HG02938 (cell line): ENCODE results near the gene SCFD2.
"Not testable (repeated sequence)": the region's sequence is repeated elsewhere in the genome, so short reads cannot be mapped to it uniquely, and the experiment has no call there.

ENCODE experiments used
- ATAC-seq: cut with Tn5 transposase; IDR thresholded peaks from one replicate; pipeline ENCODE4 v1.9.1; 2021; ENCODE audit warnings: mild to moderate bottlenecking, moderate library complexity; ENCODE audit not compliant: unreplicated experiment

SCFD2 gene

DNA sequence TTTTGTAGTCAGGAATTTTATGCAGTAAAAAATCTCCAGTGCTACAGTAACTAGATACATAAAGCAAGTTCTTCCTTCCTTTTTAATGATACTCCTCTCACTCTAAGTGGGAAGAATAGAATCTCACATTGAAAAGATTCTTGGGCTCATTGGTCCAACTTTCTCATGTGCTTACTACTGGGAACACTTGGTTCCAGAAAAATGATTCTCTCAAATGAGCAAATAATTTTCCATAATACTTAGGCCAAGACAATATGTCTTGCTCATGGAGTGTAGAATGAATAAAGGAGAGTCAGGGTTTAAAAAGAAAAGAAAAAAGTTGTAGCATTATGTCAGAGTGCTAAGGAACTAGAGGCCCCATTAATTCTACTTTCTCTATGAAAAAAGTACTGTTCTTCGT is 306.0 kb downstream of the SCFD2 start:
- peak; percentile 12 for ATAC-seq

DNA sequence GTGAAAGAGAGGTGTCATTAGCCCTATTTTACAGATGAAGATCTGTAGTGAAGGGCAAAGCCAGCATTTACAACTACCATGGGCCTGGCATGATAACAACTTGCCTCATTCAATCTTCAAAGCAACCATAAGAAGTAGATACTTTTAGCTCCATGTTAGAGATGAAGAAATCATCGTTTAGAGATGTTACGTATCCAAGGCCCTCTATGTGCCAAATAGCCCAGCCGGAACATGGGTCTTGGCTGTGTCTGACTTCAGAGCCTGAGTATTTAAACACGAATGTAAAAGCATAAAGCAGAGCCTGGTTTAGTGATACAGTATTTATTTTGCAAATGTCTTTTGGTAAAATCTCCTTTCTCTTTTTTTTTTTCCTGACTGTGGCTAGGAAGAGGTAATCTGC is 306.6 kb downstream of the SCFD2 start:
- no peak for ATAC-seq

DNA sequence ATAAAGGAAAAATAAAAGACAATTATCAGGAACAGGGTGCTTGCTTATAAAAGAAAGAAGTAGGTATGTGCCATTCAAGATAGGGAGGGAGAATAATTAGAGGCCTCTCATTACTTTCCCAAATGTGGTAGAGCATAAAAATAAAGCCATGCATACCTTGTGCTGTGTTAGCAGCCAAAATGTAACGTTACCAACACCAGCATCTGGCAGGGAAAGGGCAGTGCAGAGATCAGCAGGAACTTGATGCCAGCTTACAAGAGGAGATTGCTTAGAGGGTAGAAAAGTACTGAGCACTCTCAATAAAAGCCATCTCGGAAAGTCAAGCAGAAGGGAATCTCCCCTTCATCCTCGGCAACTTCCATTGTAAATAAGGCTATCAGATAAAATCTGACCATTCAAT is 308.2 kb downstream of the SCFD2 start:
- ATAC-seq: no peak

GRCh38 chr4:53057108-53057507 is 308.8 kb downstream of the SCFD2 start:
- not testable (repeated sequence) for ATAC-seq

DNA sequence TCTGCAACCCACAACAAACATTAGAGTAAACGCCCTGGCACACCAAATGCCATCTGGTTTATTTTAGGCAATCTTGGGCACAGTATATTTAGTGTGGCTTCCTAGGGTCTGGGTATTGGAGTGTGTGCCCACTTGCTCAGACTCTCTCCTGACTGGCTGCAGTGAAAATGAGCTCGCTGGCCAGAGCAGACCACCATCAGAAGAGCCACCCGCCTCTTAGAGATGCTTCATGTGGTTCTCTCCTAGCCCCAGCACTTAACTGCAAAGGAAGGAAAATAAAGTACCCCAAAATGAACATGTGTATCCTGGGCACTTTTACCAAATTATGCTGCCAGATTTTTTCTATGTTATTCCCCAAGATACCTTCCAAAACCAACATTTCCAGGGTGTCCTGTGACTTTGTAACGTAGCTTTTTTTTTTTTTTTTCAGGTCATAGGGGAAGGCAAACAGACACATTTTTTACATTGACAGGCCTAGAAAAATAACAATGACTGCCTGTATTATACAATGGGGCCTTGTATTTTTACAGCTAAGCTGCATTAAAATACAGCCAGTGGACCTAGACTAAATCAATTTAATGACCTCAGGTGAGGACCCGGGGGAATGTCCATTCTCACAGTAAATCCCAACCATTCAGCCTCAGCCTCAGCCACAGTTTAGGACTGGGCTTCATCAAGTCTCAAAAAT is 310.0 kb downstream of the SCFD2 start:
- ATAC-seq: no peak

- ATAC-seq: no peak
Observed at GRCh38 chr4:53055274-53055673, 310.6 kb downstream of the SCFD2 start.

GRCh38 chr4:53050361-53050774 is 315.5 kb downstream of the SCFD2 start:
- no peak for ATAC-seq

DNA sequence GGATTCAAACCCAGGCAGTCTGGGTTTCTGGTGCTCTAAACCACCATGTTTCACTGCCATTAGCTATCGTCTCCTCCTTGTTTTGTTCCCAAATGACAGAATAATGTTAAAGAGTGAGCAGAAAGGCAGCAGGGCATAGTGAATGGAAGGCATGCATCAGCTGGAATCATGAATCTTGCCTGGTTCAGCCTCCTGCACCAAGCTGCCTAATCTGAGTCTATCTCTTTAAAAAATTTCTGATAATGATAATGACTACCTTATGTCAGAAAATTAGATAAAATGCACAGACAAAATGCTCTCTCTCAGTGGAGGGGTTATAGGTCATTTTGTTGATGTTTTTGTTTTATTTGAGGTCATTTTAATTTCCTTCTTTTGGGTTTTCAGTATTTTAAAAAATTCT is 316.3 kb downstream of the SCFD2 start:
- no peak for ATAC-seq

DNA sequence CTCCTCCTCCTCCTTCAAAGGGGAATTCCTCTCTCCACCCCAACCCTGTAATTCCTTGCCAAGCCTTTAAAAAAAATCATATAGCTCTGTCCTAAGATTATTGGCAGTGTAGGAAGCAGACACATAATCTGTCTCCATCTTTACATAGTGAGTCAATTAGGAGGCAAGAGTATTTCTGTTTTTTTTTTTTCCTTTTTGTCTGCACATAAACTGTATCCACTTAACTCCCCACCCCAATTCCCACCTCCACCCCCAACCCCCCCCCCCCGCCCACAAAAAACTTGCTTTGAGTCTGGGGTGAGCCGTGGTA is 321.3 kb downstream of the SCFD2 start:
- no peak for ATAC-seq

DNA sequence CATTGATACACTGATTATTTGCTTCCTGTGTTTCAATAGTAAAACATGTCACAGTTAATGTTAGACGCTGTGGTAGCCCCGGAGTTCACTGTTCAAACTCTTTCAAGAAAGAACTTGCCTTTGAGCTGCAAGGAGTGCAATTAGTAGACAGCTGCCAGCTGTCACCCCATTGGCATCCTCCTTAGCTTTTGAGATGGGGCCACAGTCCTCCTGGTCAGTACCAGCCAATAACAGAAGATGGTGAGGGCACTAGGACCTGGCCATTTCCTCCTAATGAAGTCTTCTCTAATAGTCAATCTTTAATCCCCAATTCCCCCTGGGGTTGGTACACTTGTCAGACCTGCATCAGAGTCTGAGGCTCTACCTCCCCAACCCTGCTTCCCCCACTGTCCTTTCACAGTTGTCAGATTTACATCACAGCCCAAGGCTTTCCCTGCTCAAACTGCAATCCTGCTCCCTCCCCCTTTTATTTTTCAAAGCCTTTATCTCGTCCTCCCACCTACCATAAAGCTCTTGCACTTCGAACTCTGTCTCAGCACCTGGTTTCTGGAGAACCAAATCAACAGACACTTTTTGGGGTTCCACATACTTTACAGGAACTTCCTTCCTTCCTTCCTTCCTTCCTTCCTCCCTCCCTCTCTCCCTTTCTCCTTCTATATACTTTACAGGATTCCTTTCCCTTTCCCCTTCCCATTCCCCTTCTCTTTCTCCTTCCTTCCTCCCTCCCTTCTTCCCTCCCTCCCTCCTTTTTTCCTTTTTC is 321.8 kb downstream of the SCFD2 start:
- ATAC-seq: no peak

GRCh38 chr4:53043055-53043454 is 322.8 kb downstream of the SCFD2 start:
- no peak for ATAC-seq

- ATAC-seq: no peak
Observed at GRCh38 chr4:53040851-53041250, 325.0 kb downstream of the SCFD2 start.

GRCh38 chr4:53040459-53040815 is 325.4 kb downstream of the SCFD2 start:
- ATAC-seq: no peak

GRCh38 chr4:53039741-53040458 is 326.0 kb downstream of the SCFD2 start:
- ATAC-seq: no peak

- ATAC-seq: no peak
Observed at GRCh38 chr4:53037892-53038291, 328.0 kb downstream of the SCFD2 start.

DNA sequence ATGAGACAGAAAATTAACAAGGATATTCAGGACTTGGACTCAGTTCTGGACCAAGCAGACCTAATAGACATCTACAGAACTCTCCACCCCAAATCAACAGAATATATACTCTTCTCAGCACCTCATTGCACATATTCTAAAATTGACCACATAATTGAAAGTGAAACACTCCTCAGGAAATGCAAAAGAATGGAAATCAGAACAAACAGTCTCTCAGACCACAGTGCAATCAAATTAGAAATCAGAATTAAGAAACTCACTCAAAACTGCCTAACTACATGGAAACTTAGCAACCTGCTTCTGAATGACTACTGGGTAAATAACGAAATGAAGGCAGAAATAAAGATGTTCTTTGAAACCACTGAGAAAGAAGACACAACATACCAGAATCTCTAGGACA is 333.0 kb downstream of the SCFD2 start:
- ATAC-seq: not testable (repeated sequence)

GRCh38 chr4:53026233-53026632 is 339.6 kb downstream of the SCFD2 start:
- ATAC-seq: no peak

DNA sequence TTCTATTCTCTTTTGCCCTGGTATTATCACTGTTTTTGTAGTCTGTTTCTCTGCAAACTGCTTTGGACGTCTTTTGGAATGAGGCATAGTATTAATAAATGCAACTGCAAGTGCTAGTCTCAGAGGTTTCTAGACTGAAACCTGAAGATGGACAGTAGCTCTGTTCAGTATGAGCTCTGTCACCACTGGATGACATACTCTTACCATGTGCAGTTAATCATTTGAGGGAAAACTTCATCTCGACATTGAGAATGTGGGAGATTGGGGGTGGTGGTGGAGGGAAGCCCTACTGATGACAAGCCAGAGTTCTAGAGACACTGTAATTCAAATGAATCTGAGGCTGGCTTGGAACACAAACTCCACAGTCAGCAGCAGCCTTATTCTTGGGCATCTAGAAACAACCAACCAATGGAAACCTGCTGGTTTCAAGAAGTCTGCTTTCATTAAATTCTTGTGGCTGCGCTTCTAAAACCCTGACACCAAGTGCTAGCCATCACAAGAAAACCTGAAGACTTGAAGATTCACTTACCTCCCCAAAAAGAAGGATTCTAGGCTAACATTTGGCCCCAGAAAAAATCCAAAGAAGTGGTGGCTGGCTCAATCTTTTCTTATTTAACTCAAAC is 342.1 kb downstream of the SCFD2 start:
- peak; percentile 83 for ATAC-seq

GRCh38 chr4:53022513-53023100 is 343.3 kb downstream of the SCFD2 start:
- ATAC-seq: no peak

GRCh38 chr4:53021754-53022512 is 343.9 kb downstream of the SCFD2 start:
- no peak for ATAC-seq
